H1 (cell line): ENCODE data around the gene ENO4. TPM values are rescaled to one million over a fixed set of nuclear protein-coding genes. Genes with fewer than 3 reads are reported as not detected.
A peak's percentile ranks its signal among the peaks of the same experiment; 100 is the strongest.

Experiments used
- CTCF ChIA-PET: fragments of 300-600 bp; sonication (Branson Sonifier 250); formaldehyde crosslinking; loops from one replicate; lab custom pipeline; 2021; ENCODE audit not compliant: partially characterized antibody; lab: Charles Lee
- POLR2A ChIA-PET: fragments of 300-600 bp; sonication (Branson Sonifier 250); formaldehyde crosslinking; loops from one replicate; lab custom pipeline; 2021; ENCODE audit warnings: inconsistent platforms; ENCODE audit not compliant: partially characterized antibody; lab: Charles Lee
- DNase-seq, 2 experiments: peaks; one replicate each; pipeline versions ENCODE4 v3.0.0 to v3.0.0-alpha.2; 2010 to 2022; ENCODE audit warnings: low spot score in 2 of 2, low read depth in 1 of 2, mixed read lengths in 1 of 2
- FAIRE-seq: peaks from 2 replicates; lab custom pipeline; 2011; peaks lifted over from hg19 to GRCh38; lab: Jason Lieb, UNC
- H2AFZ ChIP-seq: 2 replicates; pipeline ENCODE4 v1.8.1; 2012; ENCODE audit warnings: low read length, inconsistent platforms
- H2AK5ac ChIP-seq: 2 replicates; pipeline ENCODE4 v1.6.1; 2013; ENCODE audit warnings: low read depth, low read length
- H2BK120ac ChIP-seq: replicated peaks from 2 replicates; pipeline ENCODE3; 2013; ENCODE audit warnings: low read depth, low read length, inconsistent platforms
- H2BK12ac ChIP-seq: 2 replicates; pipeline ENCODE4 v1.6.1; 2013; ENCODE audit warnings: low read depth, low read length
- H2BK15ac ChIP-seq: 2 replicates; pipeline ENCODE4 v1.6.1; 2013; ENCODE audit warnings: low read length
- H2BK20ac ChIP-seq: 2 replicates; pipeline ENCODE4 v1.6.1; 2013; ENCODE audit warnings: low read length
- H2BK5ac ChIP-seq: 2 replicates; pipeline ENCODE4 v1.6.1; 2013; ENCODE audit warnings: low read depth, low read length
- H3K14ac ChIP-seq: 2 replicates; pipeline ENCODE4 v1.6.1; 2013; ENCODE audit warnings: inconsistent platforms; ENCODE audit not compliant: insufficient read length
- H3K18ac ChIP-seq: 2 replicates; pipeline ENCODE4 v1.6.1; 2013; ENCODE audit warnings: low read length; ENCODE audit errors: extremely low read depth
- H3K23ac ChIP-seq: 2 replicates; pipeline ENCODE4 v1.6.1; 2013; ENCODE audit warnings: inconsistent platforms; ENCODE audit not compliant: insufficient read length
- H3K23me2 ChIP-seq: 2 replicates; pipeline ENCODE4 v1.6.1; 2013; ENCODE audit warnings: low read depth, low read length
- H3K27ac ChIP-seq: 2 replicates; pipeline ENCODE4 v1.6.1; 2011; ENCODE audit warnings: low read depth, low read length, inconsistent platforms
- H3K27me3 ChIP-seq, 4 experiments: replicated peaks in 1 of 4; 1 replicate in 1 of 4; 2 replicates in 3 of 4; pipeline versions ENCODE4 v1.6.1 to v1.8.1; 2011 to 2013; ENCODE audit warnings: low read length in 3 of 4, mild to moderate bottlenecking in 3 of 4, inconsistent platforms in 2 of 4, mixed read lengths in 2 of 4, moderate library complexity in 1 of 4; ENCODE audit not compliant: control insufficient read depth in 3 of 4, insufficient read depth in 3 of 4; ENCODE audit errors: extremely low read depth in 1 of 4
- H3K36me3 ChIP-seq, 4 experiments: 2 replicates each; pipeline versions ENCODE4 v1.6.1 to v1.8.1; 2011 to 2013; ENCODE audit warnings: mild to moderate bottlenecking in 4 of 4, low read length in 3 of 4, moderate library complexity in 2 of 4, control low read depth in 1 of 4, inconsistent platforms in 1 of 4; ENCODE audit not compliant: insufficient read depth in 4 of 4, control insufficient read depth in 2 of 4
- H3K4ac ChIP-seq: replicated peaks from 2 replicates; pipeline ENCODE3; 2013; ENCODE audit warnings: low read length, low read depth, mixed read lengths, inconsistent platforms; ENCODE audit not compliant: insufficient read length
- H3K4me1 ChIP-seq, 4 experiments: replicated peaks in 1 of 4; 1 replicate in 1 of 4; 2 replicates in 3 of 4; pipeline versions ENCODE4 v1.6.1 to v1.8.1; 2011 to 2013; ENCODE audit warnings: low read length in 3 of 4, inconsistent platforms in 2 of 4, mixed read lengths in 1 of 4; ENCODE audit not compliant: insufficient read depth in 4 of 4, control insufficient read depth in 3 of 4
- H3K4me2 ChIP-seq, 2 experiments: 2 replicates each; pipeline versions ENCODE4 v1.6.1 to v1.8.1; 2011 to 2013; ENCODE audit warnings: low read depth in 2 of 2, low read length in 2 of 2, control low read depth in 1 of 2, inconsistent platforms in 1 of 2, mild to moderate bottlenecking in 1 of 2; ENCODE audit not compliant: insufficient read depth in 1 of 2
- H3K4me3 ChIP-seq, 4 experiments: fragments of 200-600, 300-600 bp in 1 of 4; sonication (generic), shearing (Covaris generic), sonication (Bioruptor Twin) in 1 of 4; 2 replicates each; pipeline versions ENCODE4 v1.5.1 to v1.8.1; 2011 to 2016; ENCODE audit warnings: low read length in 4 of 4, low read depth in 3 of 4, control low read depth in 2 of 4, inconsistent platforms in 2 of 4, mild to moderate bottlenecking in 2 of 4, mixed read lengths in 1 of 4, moderate library complexity in 1 of 4; ENCODE audit not compliant: insufficient read depth in 2 of 4; ENCODE audit errors: extremely low read depth in 1 of 4
- H3K56ac ChIP-seq: replicated peaks from 2 replicates; pipeline ENCODE3; 2013; ENCODE audit warnings: low read depth, mild to moderate bottlenecking, mixed read lengths, low read length, inconsistent platforms; ENCODE audit not compliant: insufficient read length
- H3K79me1 ChIP-seq: 2 replicates; pipeline ENCODE4 v1.6.1; 2013; ENCODE audit warnings: low read depth, low read length, control low read depth
- H3K79me2 ChIP-seq, 2 experiments: 2 replicates each; pipeline versions ENCODE4 v1.6.1 to v1.8.1; 2012 to 2013; ENCODE audit warnings: low read length in 2 of 2, mild to moderate bottlenecking in 2 of 2, inconsistent platforms in 1 of 2; ENCODE audit not compliant: insufficient read depth in 2 of 2, control insufficient read depth in 1 of 2
- H3K9ac ChIP-seq, 4 experiments: replicated peaks in 1 of 4; 1 replicate in 1 of 4; 2 replicates in 3 of 4; pipeline versions ENCODE4 v1.6.1 to v1.8.1; 2011 to 2013; ENCODE audit warnings: low read depth in 3 of 4, low read length in 3 of 4, control low read depth in 2 of 4, mild to moderate bottlenecking in 2 of 4, moderate library complexity in 2 of 4, inconsistent platforms in 1 of 4; ENCODE audit errors: extremely low read depth in 1 of 4
- H3K9me3 ChIP-seq, 2 experiments: 2 replicates each; pipeline versions ENCODE4 v1.6.1 to v1.8.1; 2012 to 2013; ENCODE audit warnings: mild to moderate bottlenecking in 2 of 2, moderate library complexity in 2 of 2, control low read depth in 1 of 2, inconsistent platforms in 1 of 2, low read depth in 1 of 2, low read length in 1 of 2, mixed read lengths in 1 of 2; ENCODE audit not compliant: insufficient read depth in 2 of 2
- H4K20me1 ChIP-seq, 2 experiments: replicated peaks in 1 of 2; 2 replicates each; pipeline versions ENCODE3 to v1.8.1; 2011 to 2013; ENCODE audit warnings: inconsistent platforms in 2 of 2, low read length in 2 of 2, mild to moderate bottlenecking in 1 of 2; ENCODE audit not compliant: insufficient read depth in 2 of 2, control insufficient read depth in 1 of 2
- H4K5ac ChIP-seq: 2 replicates; pipeline ENCODE4 v1.6.1; 2013; ENCODE audit warnings: low read length, low read depth, mixed read lengths, inconsistent platforms; ENCODE audit not compliant: insufficient read length
- H4K8ac ChIP-seq: 2 replicates; pipeline ENCODE4 v1.8.0; 2013; ENCODE audit warnings: mild to moderate bottlenecking, moderate library complexity, low read length, inconsistent platforms; ENCODE audit not compliant: insufficient read depth; ENCODE audit errors: extremely low read depth
- H4K91ac ChIP-seq: replicated peaks from 2 replicates; pipeline ENCODE3; 2013; ENCODE audit warnings: low read length, mixed read lengths, inconsistent platforms; ENCODE audit not compliant: insufficient read length
- BCL11A ChIP-seq, 2 experiments: IDR thresholded peaks; one replicate each; pipeline ENCODE4 v1.6.1; 2011; ENCODE audit warnings: low read depth in 2 of 2, low read length in 2 of 2, mild to moderate bottlenecking in 2 of 2
- CBX8 ChIP-seq: fragments of 300-800, 300-1000 bp; sonication (generic); IDR thresholded peaks from 2 replicates; pipeline ENCODE4 v1.7.1; 2016; ENCODE audit warnings: low read depth, low read length, borderline replicate concordance
- GTF2F1 ChIP-seq: IDR thresholded peaks from 2 replicates; pipeline ENCODE4 v1.6.1; 2012; ENCODE audit warnings: low read depth, low read length, improper control_type of control experiment, borderline replicate concordance
- KDM1A ChIP-seq: fragments of 200-600, 300-600 bp; sonication (generic); IDR thresholded peaks from 2 replicates; pipeline ENCODE4 v1.7.1; 2016; ENCODE audit warnings: mild to moderate bottlenecking, low read length, borderline replicate concordance
- KDM4A ChIP-seq: IDR thresholded peaks from one replicate; pipeline ENCODE4 v1.7.1; 2012; ENCODE audit warnings: low read depth, mild to moderate bottlenecking, moderate library complexity, low read length, inconsistent platforms; ENCODE audit not compliant: severe bottlenecking
- RXRA ChIP-seq: IDR thresholded peaks from 2 replicates; pipeline ENCODE4 v1.6.1; 2011; ENCODE audit warnings: low read depth, mild to moderate bottlenecking, low read length, moderate library complexity; ENCODE audit not compliant: insufficient read depth
- SIRT6 ChIP-seq: IDR thresholded peaks from one replicate; pipeline ENCODE4 v1.7.1; 2012; ENCODE audit warnings: low read length, inconsistent platforms
- SP1 ChIP-seq: IDR thresholded peaks from 2 replicates; pipeline ENCODE4 v1.6.1; 2011; ENCODE audit warnings: low read depth, low read length
- SP2 ChIP-seq: IDR thresholded peaks from 2 replicates; pipeline ENCODE4 v1.6.1; 2012; ENCODE audit warnings: mild to moderate bottlenecking, low read length, inconsistent platforms
- SUZ12 ChIP-seq: fragments of 200-600 bp; sonication (generic); IDR thresholded peaks from 2 replicates; pipeline ENCODE4 v1.6.1; 2012; ENCODE audit warnings: mild to moderate bottlenecking, inconsistent platforms, low read length, moderate library complexity, mixed read lengths
- TAF1 ChIP-seq: IDR thresholded peaks from 2 replicates; pipeline ENCODE4 v1.6.1; 2011; ENCODE audit warnings: mild to moderate bottlenecking, low read depth, low read length
- TCF12 ChIP-seq: IDR thresholded peaks from 2 replicates; pipeline ENCODE4 v1.6.1; 2011; ENCODE audit warnings: low read depth, mild to moderate bottlenecking, low read length
- TEAD4 ChIP-seq: IDR thresholded peaks from 2 replicates; pipeline ENCODE4 v1.6.1; 2012; ENCODE audit warnings: low read depth, low read length, inconsistent platforms, mixed read lengths
- WGBS, 2 experiments: shearing (Covaris generic) in 1 of 2; methylation state at CpG; one replicate each; pipeline versions ENCODE4 v1.1.6 to v1.1.7; 2013 to 2015; ENCODE audit warnings: low lambda C conversion rate in 2 of 2, mixed read lengths in 2 of 2, inconsistent platforms in 1 of 2, low coverage in 1 of 2, missing lambda C conversion rate in 1 of 2; ENCODE audit not compliant: insufficient replicate concordance in 2 of 2, insufficient coverage in 1 of 2, insufficient read length in 1 of 2; ENCODE audit errors: extremely low coverage in 1 of 2, missing lambda C conversion rate in 1 of 2; 5-methylcytosine and 5-hydroxymethylcytosine counted together
- polyA plus RNA-seq, 7 experiments: library from polyadenylated mRNA; depleted of rRNA in 3 of 7; stranded (reverse) in 5 of 7; unstranded in 2 of 7; fragments of >200 nt in 5 of 7; fragments of 200-250 nt in 2 of 7; gene quantifications; 1 replicate in 5 of 7; 2 replicates in 1 of 7; 4 replicates in 1 of 7; pipeline versions ENCODE4 v1.2.1 to v1.2.3, GENCODE V29; 2011 to 2013; ENCODE audit warnings: missing spikeins in 2 of 7, mixed read lengths in 2 of 7
- total RNA-seq: library from RNA; stranded (reverse); fragmentation: NEBNext Ultra II Directional; extraction: Animal tissue kit (Norgen Biotek cat#: 25700); gene quantifications from 2 replicates; pipeline ENCODE4 v1.2.1, GENCODE V29; 2021
- TF ChIP-seq, protein P1 (sequence below): IDR thresholded peaks from 2 replicates; pipeline ENCODE4 v1.6.1; 2012; ENCODE audit warnings: inconsistent platforms

The ENO4 gene
- total and polyA plus RNA-seq, 2 of the 8 experiments (the other 6 are each of a cell fraction or from before 2014, with no cell fraction given) = 0.77 TPM; not detected in 1

DNA sequence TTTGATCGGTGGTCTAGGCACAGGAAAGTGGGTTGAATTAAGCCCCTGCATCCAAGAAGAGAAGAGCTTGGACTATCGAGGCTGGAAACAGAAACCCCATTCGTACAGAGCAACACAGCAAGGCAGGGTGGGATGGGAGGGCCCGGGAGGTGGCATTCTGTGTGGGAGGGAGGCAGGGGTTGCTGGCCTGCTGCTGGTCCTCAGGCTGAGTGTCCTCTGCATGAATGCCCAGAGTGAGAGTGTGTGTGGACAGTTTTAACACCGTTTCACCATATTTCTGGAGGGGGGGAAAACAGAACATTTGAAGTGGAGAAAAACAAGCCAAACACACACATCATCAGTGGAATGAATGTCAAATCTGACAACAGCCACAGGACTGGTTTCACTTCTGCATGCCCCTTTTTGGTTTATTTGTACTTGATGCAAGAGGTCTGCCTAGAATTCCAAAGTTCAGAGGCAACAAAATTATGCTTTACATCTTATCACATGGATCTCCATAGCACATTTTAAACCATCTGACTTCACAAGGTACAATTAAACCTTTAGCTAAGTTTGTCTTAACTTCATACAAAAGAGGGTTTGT, 11.1 kb upstream of the ENO4 start:
- Histone ChIP-seq H3K23ac (no peak overlapping the region), H3K9me3 (no peaks in the 10 kb centered on the region), H4K8ac (no peak overlapping the region), H3K4me1 (peaks cover 29 to 50% (median 39%) of the 10 kb centered on the region in 4 experiments), H4K91ac (no peak overlapping the region), H3K56ac (no peak overlapping the region), H3K79me2 (no peaks in the 10 kb centered on the region), H2BK120ac (no peak overlapping the region), H2BK15ac (no peak overlapping the region), H3K4ac (no peak overlapping the region), H2BK5ac (no peak overlapping the region), H2AFZ (no peak overlapping the region), H3K14ac (no peak overlapping the region), H4K20me1 (no peaks in the 10 kb centered on the region), H3K9ac (no peak overlapping the region), H3K18ac (no peak overlapping the region), H3K4me2 (no peak overlapping the region), H2AK5ac (no peak overlapping the region), H3K23me2 (no peaks in the 10 kb centered on the region), H3K79me1 (no peaks in the 10 kb centered on the region), H3K27ac (no peak overlapping the region), H3K36me3 (no peaks in the 10 kb centered on the region), H3K4me3 (no peak overlapping the region), H3K27me3 (no peaks in the 10 kb centered on the region), H2BK12ac (0 out of 2 replicates have a peak overlapping the region, but pooled peaks have one; percentile 20), H4K5ac (no peak overlapping the region), H2BK20ac (no peak overlapping the region)
- ChIA-PET CTCF (interaction anchor here (0.7 to 4.1 kb wide), 8 partner anchors 29 to 337 kb away, joined by 3 to 18 read pairs (median 6); no protein-coding TSS in a partner anchor), POLR2A (interaction anchor here (1.5 to 4.7 kb wide), 2 partner anchors 11 to 14 kb away, joined by 5 to 21 read pairs; partner anchors contain the start of gene ENO4)
- DNase-seq = no peak
- 82% methylated on average over 5 of the region's 5 CpGs; no CpG with 5 or more reads in 1 of the 2 experiments for WGBS, 2 experiments
- FAIRE-seq = no peak
- TF ChIP-seq TCF12 (no peak), TEAD4 (no peak), CBX8 (no peak), KDM1A (no peak), GTF2F1 (no peak), BCL11A (IDR thresholded peaks at IDR 0.05; ENCODE audit: low read depth in 2 of 2, low read length in 2 of 2) (no peak), SP1 (no peak), SUZ12 (no peak), KDM4A (no peak), RXRA (no peak), SP2 (no peak), TAF1 (no peak), SIRT6 (no peak)
- TF ChIP-seq, protein P1, sequence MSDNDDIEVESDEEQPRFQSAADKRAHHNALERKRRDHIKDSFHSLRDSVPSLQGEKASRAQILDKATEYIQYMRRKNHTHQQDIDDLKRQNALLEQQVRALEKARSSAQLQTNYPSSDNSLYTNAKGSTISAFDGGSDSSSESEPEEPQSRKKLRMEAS = no peak
